K562 (cell line): ENCODE results near the gene LYRM7.

Experiments
- DPF2 ChIP-seq: fragments of 450-650 bp; IDR thresholded peaks from 2 replicates; pipeline ENCODE4 v1.6.1; 2016
- ID3 ChIP-seq, 2 experiments: fragments of 250-450 bp in 1 of 2; fragments of 450-650 bp in 1 of 2; sonication (Bioruptor Pico) in 1 of 2; IDR thresholded peaks; 2 replicates each; pipeline versions ENCODE4 v1.6.1 to v1.8.0; 2016 to 2021; ENCODE audit warnings: mild to moderate bottlenecking in 2 of 2, moderate library complexity in 2 of 2, missing compliant biosample characterization in 1 of 2, missing genetic modification characterization in 1 of 2
- TF ChIP-seq, protein P1 (sequence below), 3 experiments: IDR thresholded peaks in 2 of 3; conservative IDR thresholded peaks in 1 of 3; 2 replicates each; pipeline ENCODE4 v1.5.1; 2011 to 2012; ENCODE audit warnings: low read length in 3 of 3, mild to moderate bottlenecking in 3 of 3, control low read depth in 2 of 3, improper control_type of control experiment in 1 of 3, inconsistent platforms in 1 of 3, low read depth in 1 of 3, mixed read lengths in 1 of 3, moderate library complexity in 1 of 3; ENCODE audit not compliant: insufficient read depth in 2 of 3

GRCh38 chr5:131222731-131223130 is 52.0 kb downstream of the LYRM7 start:
- TF ChIP-seq ID3 (CRISPR knock-in tag; IDR thresholded peaks at IDR 0.05) (no peak), ID3 (tag; IDR thresholded peaks at IDR 0.05) (no peak), DPF2 (no peak)
- TF ChIP-seq, protein P1, sequence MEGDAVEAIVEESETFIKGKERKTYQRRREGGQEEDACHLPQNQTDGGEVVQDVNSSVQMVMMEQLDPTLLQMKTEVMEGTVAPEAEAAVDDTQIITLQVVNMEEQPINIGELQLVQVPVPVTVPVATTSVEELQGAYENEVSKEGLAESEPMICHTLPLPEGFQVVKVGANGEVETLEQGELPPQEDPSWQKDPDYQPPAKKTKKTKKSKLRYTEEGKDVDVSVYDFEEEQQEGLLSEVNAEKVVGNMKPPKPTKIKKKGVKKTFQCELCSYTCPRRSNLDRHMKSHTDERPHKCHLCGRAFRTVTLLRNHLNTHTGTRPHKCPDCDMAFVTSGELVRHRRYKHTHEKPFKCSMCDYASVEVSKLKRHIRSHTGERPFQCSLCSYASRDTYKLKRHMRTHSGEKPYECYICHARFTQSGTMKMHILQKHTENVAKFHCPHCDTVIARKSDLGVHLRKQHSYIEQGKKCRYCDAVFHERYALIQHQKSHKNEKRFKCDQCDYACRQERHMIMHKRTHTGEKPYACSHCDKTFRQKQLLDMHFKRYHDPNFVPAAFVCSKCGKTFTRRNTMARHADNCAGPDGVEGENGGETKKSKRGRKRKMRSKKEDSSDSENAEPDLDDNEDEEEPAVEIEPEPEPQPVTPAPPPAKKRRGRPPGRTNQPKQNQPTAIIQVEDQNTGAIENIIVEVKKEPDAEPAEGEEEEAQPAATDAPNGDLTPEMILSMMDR (IDR thresholded peaks at IDR 0.05 in 2 of 3, conservative IDR thresholded peaks at IDR 0.05 in 1 of 3; ENCODE audit: insufficient read depth in 2 of 3, low read depth in 1 of 3, low read length in 3 of 3), result no peak
